PFSK-1 (cell line): Measurements from ENCODE around the gene DDAH1.

Experiments
- TAF1 ChIP-seq: IDR thresholded peaks from 2 replicates; pipeline ENCODE4 v1.6.1; 2012; ENCODE audit warnings: low read length, control low read depth, borderline replicate concordance; ENCODE audit not compliant: insufficient read depth
- TF ChIP-seq, protein P1 (sequence below), 2 experiments: IDR thresholded peaks; 2 replicates each; pipeline versions ENCODE4 v1.6.1 to v1.8.0; 2011 to 2012; ENCODE audit warnings: low read depth in 2 of 2, low read length in 2 of 2, control low read depth in 1 of 2, inconsistent platforms in 1 of 2, mild to moderate bottlenecking in 1 of 2, moderate library complexity in 1 of 2; ENCODE audit not compliant: insufficient read depth in 1 of 2

DNA sequence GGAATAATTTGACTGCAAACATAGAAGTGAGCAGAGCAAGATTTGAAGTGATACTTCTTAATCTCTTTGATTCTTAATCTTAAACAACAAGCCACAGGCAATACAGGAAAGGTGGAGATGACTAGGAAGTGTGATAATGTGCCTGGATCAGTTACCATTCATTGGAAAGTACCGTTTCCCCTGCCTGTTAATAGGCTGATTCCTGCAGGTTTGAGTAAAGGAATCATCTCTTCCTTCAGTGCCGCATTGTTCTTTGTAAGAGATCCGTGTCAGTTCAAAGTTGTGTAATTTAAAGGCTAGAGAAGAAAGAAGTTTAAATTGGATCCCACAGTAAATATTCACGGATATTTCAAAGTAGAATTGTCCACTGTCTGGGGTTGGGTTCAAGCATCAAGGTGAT is 145.0 kb downstream of the DDAH1 start:
- TF ChIP-seq, protein P1, sequence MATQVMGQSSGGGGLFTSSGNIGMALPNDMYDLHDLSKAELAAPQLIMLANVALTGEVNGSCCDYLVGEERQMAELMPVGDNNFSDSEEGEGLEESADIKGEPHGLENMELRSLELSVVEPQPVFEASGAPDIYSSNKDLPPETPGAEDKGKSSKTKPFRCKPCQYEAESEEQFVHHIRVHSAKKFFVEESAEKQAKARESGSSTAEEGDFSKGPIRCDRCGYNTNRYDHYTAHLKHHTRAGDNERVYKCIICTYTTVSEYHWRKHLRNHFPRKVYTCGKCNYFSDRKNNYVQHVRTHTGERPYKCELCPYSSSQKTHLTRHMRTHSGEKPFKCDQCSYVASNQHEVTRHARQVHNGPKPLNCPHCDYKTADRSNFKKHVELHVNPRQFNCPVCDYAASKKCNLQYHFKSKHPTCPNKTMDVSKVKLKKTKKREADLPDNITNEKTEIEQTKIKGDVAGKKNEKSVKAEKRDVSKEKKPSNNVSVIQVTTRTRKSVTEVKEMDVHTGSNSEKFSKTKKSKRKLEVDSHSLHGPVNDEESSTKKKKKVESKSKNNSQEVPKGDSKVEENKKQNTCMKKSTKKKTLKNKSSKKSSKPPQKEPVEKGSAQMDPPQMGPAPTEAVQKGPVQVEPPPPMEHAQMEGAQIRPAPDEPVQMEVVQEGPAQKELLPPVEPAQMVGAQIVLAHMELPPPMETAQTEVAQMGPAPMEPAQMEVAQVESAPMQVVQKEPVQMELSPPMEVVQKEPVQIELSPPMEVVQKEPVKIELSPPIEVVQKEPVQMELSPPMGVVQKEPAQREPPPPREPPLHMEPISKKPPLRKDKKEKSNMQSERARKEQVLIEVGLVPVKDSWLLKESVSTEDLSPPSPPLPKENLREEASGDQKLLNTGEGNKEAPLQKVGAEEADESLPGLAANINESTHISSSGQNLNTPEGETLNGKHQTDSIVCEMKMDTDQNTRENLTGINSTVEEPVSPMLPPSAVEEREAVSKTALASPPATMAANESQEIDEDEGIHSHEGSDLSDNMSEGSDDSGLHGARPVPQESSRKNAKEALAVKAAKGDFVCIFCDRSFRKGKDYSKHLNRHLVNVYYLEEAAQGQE (IDR thresholded peaks at IDR 0.05; ENCODE audit: insufficient read depth in 1 of 2, low read depth in 2 of 2, low read length in 2 of 2) = no peak
- TF ChIP-seq TAF1 = no peak
